Measurements from ENCODE around the gene PPP2R5C.

The PPP2R5C gene

DNA sequence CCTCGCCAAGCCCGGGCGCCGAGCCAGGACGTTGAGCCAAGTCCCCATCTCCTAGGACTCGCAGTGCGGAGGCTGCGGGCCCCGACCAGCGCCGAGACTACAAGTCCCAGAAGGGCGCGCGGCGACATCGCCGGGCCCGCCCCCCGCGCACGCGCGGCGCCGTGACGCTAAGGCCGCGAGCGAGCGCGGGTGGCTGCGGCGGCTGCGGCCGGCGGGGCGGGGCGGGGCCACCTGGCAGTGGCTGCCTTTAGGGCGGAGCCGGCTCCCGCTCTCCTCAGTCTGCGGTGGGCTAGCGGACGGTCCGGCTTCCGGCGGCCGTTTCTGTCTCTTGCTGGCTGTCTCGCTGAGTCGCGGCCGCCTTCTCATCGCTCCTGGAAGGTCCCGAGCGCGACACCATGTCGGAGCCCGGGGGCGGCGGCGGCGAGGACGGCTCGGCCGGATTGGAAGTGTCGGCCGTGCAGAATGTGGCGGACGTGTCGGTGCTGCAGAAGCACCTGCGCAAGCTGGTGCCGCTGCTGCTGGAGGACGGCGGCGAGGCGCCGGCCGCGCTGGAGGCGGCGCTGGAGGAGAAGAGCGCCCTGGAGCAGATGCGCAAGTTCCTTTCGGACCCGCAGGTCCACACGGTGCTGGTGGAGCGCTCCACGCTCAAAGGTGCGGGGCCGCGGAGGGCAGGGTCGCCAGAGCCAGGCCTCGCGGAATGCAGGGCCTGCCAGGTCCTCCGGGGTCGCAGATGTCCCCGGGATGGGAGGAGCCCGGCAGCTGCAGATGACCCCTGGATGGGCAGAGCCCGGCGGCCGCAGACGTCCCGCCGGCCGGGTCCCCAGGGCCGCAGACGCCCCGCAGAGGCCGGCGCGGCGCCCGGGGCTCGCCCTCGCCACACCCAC, 203.0 kb downstream of the PPP2R5C start, which contains the start of gene DYNC1H1:
Gene DYNC1H1 (plus strand): TSS at position 277 of the 884 bp plus-strand sequence. CDS start 119 bp downstream, at position 396.
- peaks cover 51% of the 10 kb centered on the region for H3K79me2 ChIP-seq (ENCODE audit: insufficient read depth, low read length)
- peak; percentile 90 for DNase-seq
- peak within 1 kb of the TSS; percentile 97 for H3K9ac ChIP-seq (ENCODE audit: low read depth, low read length)

GRCh38 chr14:101965181-101965544, 203.7 kb downstream of the PPP2R5C start:
- H3K36me3 ChIP-seq (ENCODE audit: insufficient read depth, low read length) = peaks cover 27% of the 10 kb centered on the region
- no peaks in the 10 kb centered on the region for H3K27me3 ChIP-seq (ENCODE audit: insufficient read depth, low read length, poor library complexity)
- peak overlapping the region; percentile 89 for H3K27ac ChIP-seq (ENCODE audit: low read length)
- H3K4me1 ChIP-seq (ENCODE audit: insufficient read depth, low read length) = peaks cover 45% of the 10 kb centered on the region
- H3K79me2 ChIP-seq (ENCODE audit: insufficient read depth, low read length) = peaks cover 57% of the 10 kb centered on the region
- H3K4me3 ChIP-seq (ENCODE audit: low read depth in 1 of 2, low read length in 2 of 2) = peak overlapping the region; percentile 73 to 96
- H2AFZ ChIP-seq (ENCODE audit: low read depth, low read length) = peak overlapping the region; percentile 85
- no peaks in the 10 kb centered on the region for H3K9me3 ChIP-seq (ENCODE audit: insufficient read depth, low read length, severe bottlenecking)
- peaks cover 29% of the 10 kb centered on the region for H4K20me1 ChIP-seq (ENCODE audit: insufficient read depth, low read length)
- DNase-seq (peak; percentile 72), ATAC-seq (ENCODE audit: insufficient read depth, low read depth) (peak; percentile 59)
- H3K4me2 ChIP-seq (ENCODE audit: insufficient read depth, low read length) = peak overlapping the region; percentile 93
- no peak for TF ChIP-seq EZH2 (IDR thresholded peaks at IDR 0.05; ENCODE audit: borderline replicate concordance, low read depth, low read length, severe bottlenecking)
- TF ChIP-seq, protein P1, sequence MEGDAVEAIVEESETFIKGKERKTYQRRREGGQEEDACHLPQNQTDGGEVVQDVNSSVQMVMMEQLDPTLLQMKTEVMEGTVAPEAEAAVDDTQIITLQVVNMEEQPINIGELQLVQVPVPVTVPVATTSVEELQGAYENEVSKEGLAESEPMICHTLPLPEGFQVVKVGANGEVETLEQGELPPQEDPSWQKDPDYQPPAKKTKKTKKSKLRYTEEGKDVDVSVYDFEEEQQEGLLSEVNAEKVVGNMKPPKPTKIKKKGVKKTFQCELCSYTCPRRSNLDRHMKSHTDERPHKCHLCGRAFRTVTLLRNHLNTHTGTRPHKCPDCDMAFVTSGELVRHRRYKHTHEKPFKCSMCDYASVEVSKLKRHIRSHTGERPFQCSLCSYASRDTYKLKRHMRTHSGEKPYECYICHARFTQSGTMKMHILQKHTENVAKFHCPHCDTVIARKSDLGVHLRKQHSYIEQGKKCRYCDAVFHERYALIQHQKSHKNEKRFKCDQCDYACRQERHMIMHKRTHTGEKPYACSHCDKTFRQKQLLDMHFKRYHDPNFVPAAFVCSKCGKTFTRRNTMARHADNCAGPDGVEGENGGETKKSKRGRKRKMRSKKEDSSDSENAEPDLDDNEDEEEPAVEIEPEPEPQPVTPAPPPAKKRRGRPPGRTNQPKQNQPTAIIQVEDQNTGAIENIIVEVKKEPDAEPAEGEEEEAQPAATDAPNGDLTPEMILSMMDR (IDR thresholded peaks at IDR 0.05; ENCODE audit: borderline replicate concordance, extremely low read depth, low read length, poor library complexity, severe bottlenecking) = no peak
- H3K9ac ChIP-seq (ENCODE audit: low read depth, low read length) = peak overlapping the region; percentile 97

More for the DNA sequence above, 203.0 kb downstream of the PPP2R5C start, which contains the start of gene DYNC1H1:
- Histone ChIP-seq H3K36me3 (ENCODE audit: insufficient read depth, low read length) (peaks cover 25% of the 10 kb centered on the region), H3K4me1 (ENCODE audit: insufficient read depth, low read length) (peaks cover 45% of the 10 kb centered on the region), H2AFZ (ENCODE audit: low read depth, low read length) (peak within 1 kb of the TSS; percentile 96), H3K27me3 (ENCODE audit: insufficient read depth, low read length, poor library complexity) (no peaks in the 10 kb centered on the region), H3K9me3 (ENCODE audit: insufficient read depth, low read length, severe bottlenecking) (no peaks in the 10 kb centered on the region), H3K4me2 (ENCODE audit: insufficient read depth, low read length) (peak within 1 kb of the TSS; percentile 93), H4K20me1 (ENCODE audit: insufficient read depth, low read length) (peaks cover 25% of the 10 kb centered on the region), H3K27ac (ENCODE audit: low read length) (peak within 1 kb of the TSS; percentile 89), H3K4me3 (ENCODE audit: low read depth in 1 of 2, low read length in 2 of 2) (peak within 1 kb of the TSS; percentile 73 to 96)
- peak; percentile 77 for ATAC-seq (ENCODE audit: insufficient read depth, low read depth)
- TF ChIP-seq, protein P1 (IDR thresholded peaks at IDR 0.05; ENCODE audit: borderline replicate concordance, extremely low read depth, low read length, poor library complexity, severe bottlenecking) = no peak
- TF ChIP-seq EZH2 (IDR thresholded peaks at IDR 0.05; ENCODE audit: borderline replicate concordance, low read depth, low read length, severe bottlenecking) = no peak

DNA sequence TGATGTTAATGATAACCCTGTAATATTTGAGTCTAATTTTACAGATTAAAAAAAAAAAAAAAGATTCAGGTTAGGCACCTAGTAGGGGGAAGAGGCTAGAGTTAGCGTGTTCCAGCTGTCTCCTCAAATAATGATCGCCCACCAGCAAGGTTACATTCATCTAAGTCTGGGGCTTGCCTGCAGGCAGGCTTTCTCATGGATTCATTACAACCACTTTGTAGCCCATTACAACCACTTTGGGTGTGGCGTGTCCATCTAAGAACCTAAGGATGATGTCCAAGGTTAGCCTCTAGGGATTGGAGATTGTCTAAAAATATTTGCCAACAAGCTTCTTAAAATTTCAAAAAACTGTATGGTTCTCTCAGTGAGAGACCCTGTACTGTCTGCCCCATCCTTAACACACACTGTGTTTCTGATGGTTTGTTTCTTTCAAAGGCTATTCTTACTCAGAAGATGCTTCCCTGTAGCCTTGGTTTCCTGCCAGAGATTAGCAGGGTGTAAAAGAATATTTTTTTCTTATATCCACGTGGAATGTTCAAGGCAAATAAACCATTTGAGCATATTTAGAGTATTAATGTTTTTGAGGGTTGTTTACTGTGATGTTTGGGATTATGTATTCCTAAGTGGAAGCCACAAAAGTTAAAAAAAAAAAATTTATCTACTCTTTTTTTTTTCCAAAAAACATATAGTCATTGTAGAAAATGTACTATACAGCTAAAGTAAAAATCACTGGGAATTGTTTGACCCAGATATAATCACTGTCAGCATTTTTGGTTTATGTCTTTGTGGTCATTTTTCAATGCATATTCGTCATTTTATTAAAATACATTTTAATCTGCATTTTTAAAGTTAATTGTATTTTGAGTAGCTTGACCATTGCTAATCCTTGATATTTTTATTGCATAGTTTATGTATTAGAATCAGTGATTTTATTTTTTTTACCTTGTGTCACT, 204.5 kb downstream of the PPP2R5C start:
- Histone ChIP-seq H3K4me2 (ENCODE audit: insufficient read depth, low read length) (peak overlapping the region; percentile 93), H2AFZ (ENCODE audit: low read depth, low read length) (no peak overlapping the region), H3K9me3 (ENCODE audit: insufficient read depth, low read length, severe bottlenecking) (no peaks in the 10 kb centered on the region), H3K4me3 (ENCODE audit: low read depth in 1 of 2, low read length in 2 of 2) (peak overlapping the region; percentile 73 to 96), H3K27me3 (ENCODE audit: insufficient read depth, low read length, poor library complexity) (no peaks in the 10 kb centered on the region), H3K9ac (ENCODE audit: low read depth, low read length) (peak overlapping the region; percentile 97), H4K20me1 (ENCODE audit: insufficient read depth, low read length) (peaks cover 33% of the 10 kb centered on the region), H3K36me3 (ENCODE audit: insufficient read depth, low read length) (peaks cover 31% of the 10 kb centered on the region), H3K4me1 (ENCODE audit: insufficient read depth, low read length) (peaks cover 45% of the 10 kb centered on the region), H3K27ac (ENCODE audit: low read length) (peak overlapping the region; percentile 89), H3K79me2 (ENCODE audit: insufficient read depth, low read length) (peaks cover 65% of the 10 kb centered on the region)
- no peak for DNase-seq
- no peak for TF ChIP-seq EZH2 (IDR thresholded peaks at IDR 0.05; ENCODE audit: borderline replicate concordance, low read depth, low read length, severe bottlenecking)
- TF ChIP-seq, protein P1 (IDR thresholded peaks at IDR 0.05; ENCODE audit: borderline replicate concordance, extremely low read depth, low read length, poor library complexity, severe bottlenecking) = no peak
- ATAC-seq (ENCODE audit: insufficient read depth, low read depth) = no peak

All from DND-41 (cell line).